SU-DHL-6 (cell line): Measurements from ENCODE around the gene CHMP6.

Experiments
- EZH2phosphoT487 ChIP-seq: fragments of 200-600 bp; sonication (generic), shearing (Covaris generic); conservative IDR thresholded peaks from 2 replicates; pipeline ENCODE4 v1.6.1; 2018; ENCODE audit warnings: mild to moderate bottlenecking, antibody characterized with exemption, low read length, moderate library complexity, mixed read lengths
- TF ChIP-seq, protein P1 (sequence below): fragments of 200-600 bp; sonication (generic); IDR thresholded peaks from one replicate; pipeline ENCODE4 v1.5.1; 2017; ENCODE audit warnings: antibody characterized with exemption, mild to moderate bottlenecking, low read length, moderate library complexity; ENCODE audit not compliant: insufficient read depth, poor library complexity, severe bottlenecking

DNA sequence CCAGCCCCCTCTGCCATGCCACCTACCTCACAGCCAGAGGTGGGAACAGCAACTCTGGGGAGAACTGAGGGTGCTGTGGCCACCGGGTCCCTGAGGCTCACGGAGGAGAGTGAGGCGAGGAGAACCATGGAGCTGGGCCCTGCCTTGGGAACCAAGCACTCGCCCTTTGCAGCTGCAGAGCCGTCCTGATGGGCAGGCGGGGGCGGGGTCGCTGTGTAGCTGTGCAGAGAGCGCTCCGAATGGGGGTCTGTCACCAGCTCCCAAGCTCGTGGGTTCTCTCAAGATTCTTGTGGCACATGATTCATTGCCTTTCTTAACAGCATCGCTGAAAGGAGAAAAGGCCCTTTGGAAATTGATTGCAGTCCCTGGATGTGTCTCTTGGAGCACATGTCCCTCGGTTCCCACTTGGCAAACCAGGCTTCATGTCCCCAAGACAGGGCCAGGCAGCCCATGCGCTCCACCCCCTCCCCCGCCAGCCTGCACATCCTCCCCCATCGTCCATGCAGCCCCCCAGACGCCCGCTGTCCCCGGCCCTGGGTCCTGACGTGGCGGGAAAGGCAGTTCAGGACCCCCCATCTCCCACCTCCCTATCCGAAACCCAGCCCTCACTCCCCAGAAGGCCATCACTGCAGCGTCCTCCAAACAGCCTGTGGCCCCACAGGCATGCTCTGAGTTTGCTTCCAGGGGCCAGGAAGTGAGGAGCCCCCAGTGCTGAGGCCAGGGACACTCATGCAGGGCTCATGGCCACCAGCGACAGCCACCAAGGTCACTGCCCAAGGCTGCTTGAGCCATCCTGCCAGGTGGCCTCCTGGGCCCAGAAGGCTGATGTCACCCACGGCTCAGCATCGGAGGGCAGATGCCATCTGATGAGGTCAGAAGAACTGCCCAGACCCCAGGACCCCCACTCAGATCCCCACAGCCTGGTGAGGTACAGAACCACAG is 20.6 kb upstream of the CHMP6 start:
- TF ChIP-seq, protein P1, sequence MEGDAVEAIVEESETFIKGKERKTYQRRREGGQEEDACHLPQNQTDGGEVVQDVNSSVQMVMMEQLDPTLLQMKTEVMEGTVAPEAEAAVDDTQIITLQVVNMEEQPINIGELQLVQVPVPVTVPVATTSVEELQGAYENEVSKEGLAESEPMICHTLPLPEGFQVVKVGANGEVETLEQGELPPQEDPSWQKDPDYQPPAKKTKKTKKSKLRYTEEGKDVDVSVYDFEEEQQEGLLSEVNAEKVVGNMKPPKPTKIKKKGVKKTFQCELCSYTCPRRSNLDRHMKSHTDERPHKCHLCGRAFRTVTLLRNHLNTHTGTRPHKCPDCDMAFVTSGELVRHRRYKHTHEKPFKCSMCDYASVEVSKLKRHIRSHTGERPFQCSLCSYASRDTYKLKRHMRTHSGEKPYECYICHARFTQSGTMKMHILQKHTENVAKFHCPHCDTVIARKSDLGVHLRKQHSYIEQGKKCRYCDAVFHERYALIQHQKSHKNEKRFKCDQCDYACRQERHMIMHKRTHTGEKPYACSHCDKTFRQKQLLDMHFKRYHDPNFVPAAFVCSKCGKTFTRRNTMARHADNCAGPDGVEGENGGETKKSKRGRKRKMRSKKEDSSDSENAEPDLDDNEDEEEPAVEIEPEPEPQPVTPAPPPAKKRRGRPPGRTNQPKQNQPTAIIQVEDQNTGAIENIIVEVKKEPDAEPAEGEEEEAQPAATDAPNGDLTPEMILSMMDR: peak; percentile 13
- no peak for TF ChIP-seq EZH2phosphoT487
